Measurements from ENCODE around the gene TSC22D4.
"Not testable (repeated sequence)": the region's sequence is repeated elsewhere in the genome, so short reads cannot be mapped to it uniquely, and the experiment has no call there.

Gene TSC22D4

GRCh38 chr7:100443096-100443840 is 35.7 kb downstream of the TSC22D4 start:
- no peak for TF ChIP-seq JUND (IDR thresholded peaks at IDR 0.05; ENCODE audit: low read depth)
- DNase-seq (ENCODE audit: low read depth in 1 of 2, low spot score in 1 of 2) = no peak
- in situ Hi-C loops (cut with HindIII; ENCODE audit: low pct_unique_long_range_greater_than_20kb, low sequenced_read_pairs) = no loop called here

GRCh38 chr7:100441641-100442535 is 37.1 kb downstream of the TSC22D4 start:
- no peak for TF ChIP-seq JUND (IDR thresholded peaks at IDR 0.05; ENCODE audit: low read depth)
- in situ Hi-C loops (cut with HindIII; ENCODE audit: low pct_unique_long_range_greater_than_20kb, low sequenced_read_pairs) = no loop called here
- no peak for DNase-seq (ENCODE audit: low read depth in 1 of 2, low spot score in 1 of 2)

GRCh38 chr7:100439244-100439643 is 39.8 kb downstream of the TSC22D4 start:
- DNase-seq (ENCODE audit: low read depth in 1 of 2, low spot score in 1 of 2); in situ Hi-C loops (cut with HindIII; ENCODE audit: low pct_unique_long_range_greater_than_20kb, low sequenced_read_pairs): not testable (repeated sequence)

GRCh38 chr7:100438731-100439130 is 40.3 kb downstream of the TSC22D4 start:
- in situ Hi-C loops (cut with HindIII; ENCODE audit: low pct_unique_long_range_greater_than_20kb, low sequenced_read_pairs) = not testable (repeated sequence)

GRCh38 chr7:100438172-100438571 is 40.8 kb downstream of the TSC22D4 start:
- TF ChIP-seq JUND (IDR thresholded peaks at IDR 0.05; ENCODE audit: low read depth) = no peak
- no peak for DNase-seq (ENCODE audit: low read depth in 1 of 2, low spot score in 1 of 2)
- in situ Hi-C loops (cut with HindIII; ENCODE audit: low pct_unique_long_range_greater_than_20kb, low sequenced_read_pairs) = no loop called here

More at GRCh38 chr7:100438731-100439130, 40.3 kb downstream of the TSC22D4 start:
- not testable (repeated sequence) for DNase-seq (ENCODE audit: low read depth in 1 of 2, low spot score in 1 of 2)

- no peak for TF ChIP-seq JUND (IDR thresholded peaks at IDR 0.05; ENCODE audit: low read depth)
- no peak for DNase-seq (ENCODE audit: low read depth in 1 of 2, low spot score in 1 of 2)
- in situ Hi-C loops (cut with HindIII; ENCODE audit: low pct_unique_long_range_greater_than_20kb, low sequenced_read_pairs) = no loop called here
These were observed 41.6 kb downstream of the TSC22D4 start for GRCh38 chr7:100437150-100438100.

GRCh38 chr7:100435401-100436304 is 43.4 kb downstream of the TSC22D4 start:
- TF ChIP-seq JUND (IDR thresholded peaks at IDR 0.05; ENCODE audit: low read depth) = no peak
- DNase-seq (ENCODE audit: low read depth in 1 of 2, low spot score in 1 of 2) = peak; percentile 35 to 65
- in situ Hi-C loops (cut with HindIII; ENCODE audit: low pct_unique_long_range_greater_than_20kb, low sequenced_read_pairs) = no loop called here

- DNase-seq (ENCODE audit: low read depth in 1 of 2, low spot score in 1 of 2) = no peak
- in situ Hi-C loops (cut with HindIII; ENCODE audit: low pct_unique_long_range_greater_than_20kb, low sequenced_read_pairs) = no loop called here
- no peak for TF ChIP-seq JUND (IDR thresholded peaks at IDR 0.05; ENCODE audit: low read depth)
These were observed 44.5 kb downstream of the TSC22D4 start for GRCh38 chr7:100434297-100435144.

GRCh38 chr7:100433592-100434296 is 45.3 kb downstream of the TSC22D4 start:
- TF ChIP-seq JUND (IDR thresholded peaks at IDR 0.05; ENCODE audit: low read depth) = no peak
- in situ Hi-C loops (cut with HindIII; ENCODE audit: low pct_unique_long_range_greater_than_20kb, low sequenced_read_pairs) = no loop called here
- DNase-seq (ENCODE audit: low read depth in 1 of 2, low spot score in 1 of 2) = no peak

GRCh38 chr7:100433276-100433591 is 45.8 kb downstream of the TSC22D4 start:
- no peak for DNase-seq (ENCODE audit: low read depth in 1 of 2, low spot score in 1 of 2)
- in situ Hi-C loops (cut with HindIII; ENCODE audit: low pct_unique_long_range_greater_than_20kb, low sequenced_read_pairs) = no loop called here
- no peak for TF ChIP-seq JUND (IDR thresholded peaks at IDR 0.05; ENCODE audit: low read depth)

Measured in T47D (cell line).